Smooth muscle cell of the coronary artery (primary cell): ENCODE results near the gene NIT2. TPM values are rescaled to one million over a fixed set of nuclear protein-coding genes. Genes with fewer than 3 reads are reported as not detected.

ENCODE experiments used
- total RNA-seq: library from RNA; depleted of rRNA; stranded (reverse); fragments of >200 nt; gene quantifications from 2 replicates; pipeline ENCODE4 v1.2.3, GENCODE V29; 2014; ENCODE audit warnings: low replicate concordance

The NIT2 gene, protein sequence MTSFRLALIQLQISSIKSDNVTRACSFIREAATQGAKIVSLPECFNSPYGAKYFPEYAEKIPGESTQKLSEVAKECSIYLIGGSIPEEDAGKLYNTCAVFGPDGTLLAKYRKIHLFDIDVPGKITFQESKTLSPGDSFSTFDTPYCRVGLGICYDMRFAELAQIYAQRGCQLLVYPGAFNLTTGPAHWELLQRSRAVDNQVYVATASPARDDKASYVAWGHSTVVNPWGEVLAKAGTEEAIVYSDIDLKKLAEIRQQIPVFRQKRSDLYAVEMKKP
- 1.9 and 14.6 TPM in 2 replicates for total RNA-seq

DNA sequence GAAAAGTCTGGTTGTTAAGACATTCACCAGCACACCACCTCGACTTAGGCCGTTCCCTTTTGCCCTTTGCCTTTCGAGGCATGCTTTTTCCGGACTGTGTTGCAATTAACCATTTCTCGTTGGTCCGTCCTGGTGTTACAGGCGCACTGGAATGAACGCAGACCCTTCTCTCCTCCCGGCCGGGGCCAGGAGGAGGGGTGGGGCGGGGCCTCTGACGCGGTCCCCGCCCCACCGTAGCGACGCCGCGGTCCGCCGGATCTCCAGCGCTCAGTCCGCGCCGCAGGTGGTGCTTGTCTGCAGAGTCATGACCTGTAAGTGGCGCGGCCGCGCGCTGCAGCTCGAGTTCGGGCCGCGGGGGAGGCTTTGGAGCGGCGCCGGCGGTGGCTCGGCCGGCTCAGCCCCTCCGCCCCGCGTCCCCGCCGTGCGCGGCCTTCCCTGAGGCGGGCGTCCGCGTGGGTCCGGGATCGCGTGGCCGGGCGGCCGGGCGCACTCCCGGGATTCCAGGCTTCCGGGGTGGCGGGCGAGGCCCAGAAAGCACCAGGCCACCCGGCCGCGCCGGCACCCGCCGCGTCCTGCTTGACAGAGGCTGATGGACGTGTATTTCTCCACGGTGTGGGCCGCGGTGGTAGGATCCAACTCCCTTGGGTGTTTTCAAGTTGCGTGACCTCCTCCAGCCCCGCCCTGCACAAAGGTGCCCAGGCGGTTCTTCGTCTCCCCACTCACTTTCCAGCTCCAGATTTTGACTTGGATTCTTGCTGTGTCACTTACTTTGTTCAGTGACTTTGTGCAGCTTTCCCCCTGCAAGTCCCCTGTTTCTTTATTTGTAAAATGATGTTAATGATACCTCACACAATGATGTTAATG lies at the start of gene NIT2:
Gene NIT2 (plus strand): TSS at position 270 of the 864 bp plus-strand sequence. CDS start 35 bp downstream, at position 305.

DNA sequence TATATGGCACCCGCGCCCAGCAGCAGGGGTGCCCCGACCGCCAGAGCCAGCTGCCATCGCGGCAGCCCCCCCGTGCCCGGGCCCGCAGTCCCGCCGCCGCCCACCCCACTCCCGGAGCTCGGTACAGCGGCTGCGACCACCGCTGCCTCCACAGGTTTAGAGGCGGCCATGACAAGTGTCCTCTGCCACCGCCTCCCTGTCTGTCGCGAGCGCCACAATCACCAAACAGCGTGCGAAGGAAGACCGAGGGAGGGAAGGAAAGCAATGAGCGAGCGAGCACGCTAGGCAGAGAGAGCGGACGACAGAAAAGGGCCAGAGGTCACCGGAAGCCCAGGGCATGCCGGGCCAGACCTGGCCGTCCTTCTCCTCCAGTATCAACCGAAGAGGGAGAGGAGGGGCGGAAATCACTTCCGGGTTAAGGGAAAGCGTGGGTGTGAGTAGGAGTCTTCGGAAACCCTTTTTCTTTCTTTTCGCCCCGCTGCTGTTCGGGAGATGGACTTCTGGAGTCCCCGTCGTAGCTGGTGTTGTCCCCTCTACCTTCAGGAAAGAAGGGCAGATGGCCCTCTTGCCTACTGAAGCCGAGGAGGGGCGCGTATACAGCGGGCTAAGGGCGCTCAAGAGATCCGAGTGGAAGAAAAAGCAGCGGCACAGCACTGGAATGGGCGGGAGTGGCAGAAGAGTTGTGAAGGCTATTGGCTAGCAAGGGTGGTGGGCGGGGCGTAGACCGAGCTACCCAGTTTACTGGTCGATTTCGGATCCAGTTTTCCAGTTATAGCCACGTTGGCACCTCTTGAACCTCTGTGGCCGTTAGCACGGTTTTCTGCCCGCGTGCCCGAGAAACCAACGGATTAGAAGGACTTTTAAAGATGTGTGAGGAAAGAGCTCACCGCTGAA lies 66.5 kb downstream of the NIT2 start, which contains the start of the genes LNP1 and TOMM70:
Gene LNP1 (plus strand): TSS at position 760 of the 894 bp plus-strand sequence. CDS start 28,191 bp downstream, outside the sequence.
Gene TOMM70 (minus strand): TSS at position 310 of the 894 bp plus-strand sequence. CDS start 140 bp downstream, at position 170.

Other genes with a start within 250 kb of the NIT2 start
- 8.5 and 29.8 TPM in 2 replicates for gene FILIP1L, start 220.3 kb upstream of the NIT2 start, total RNA-seq
- gene TBC1D23, start 73.8 kb upstream of the NIT2 start, total RNA-seq = 51.1 and 53.5 TPM in 2 replicates
- 18.8 and 40.9 TPM in 2 replicates for gene TOMM70, start 66.3 kb downstream of the NIT2 start, total RNA-seq
- gene LNP1, start 66.8 kb downstream of the NIT2 start, total RNA-seq = 3.5 and 3.8 TPM in 2 replicates
- 48.6 and 56.3 TPM in 2 replicates for gene TMEM45A, start 157.9 kb downstream of the NIT2 start, total RNA-seq